Stimulated activated naive CD8-positive, alpha-beta T cell treated with anti-CD3 and anti-CD28 coated beads, Interleukin-15, Interleukin-2, amounts not matched to agents 100 U/mL and 50 U/mL, for 24 hours (primary cell): Measurements from ENCODE around the gene OR2L8.

Experiments used
- ATAC-seq: fragments of 150-1000 bp; cut with Tn5 transposase; one replicate; pipeline ENCODE4 v1.10.0; 2021
- DNase-seq: peaks from one replicate; pipeline ENCODE4 v3.0.0; 2021

The OR2L8 gene

DNA sequence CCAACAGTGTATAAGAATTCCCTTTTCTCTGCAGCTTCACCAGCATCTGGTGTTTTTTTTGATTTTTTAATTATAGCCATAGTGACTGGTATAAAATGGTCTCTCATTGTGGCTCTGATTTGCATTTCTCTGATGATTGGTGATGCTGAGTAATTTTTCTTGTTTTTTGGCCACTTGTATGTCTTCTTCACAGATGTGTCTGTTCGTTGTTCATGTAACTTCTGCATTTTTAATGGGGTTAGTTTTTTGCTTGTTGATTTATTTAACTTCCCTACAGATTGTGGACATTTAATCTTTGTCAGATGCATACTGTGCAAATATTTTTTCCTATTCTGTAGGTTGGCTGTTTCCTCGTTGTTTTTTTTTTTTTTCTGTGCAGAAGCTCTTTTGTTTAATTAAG lies 44.3 kb downstream of the OR2L8 start:
- no peak for DNase-seq
- no peak for ATAC-seq

DNA sequence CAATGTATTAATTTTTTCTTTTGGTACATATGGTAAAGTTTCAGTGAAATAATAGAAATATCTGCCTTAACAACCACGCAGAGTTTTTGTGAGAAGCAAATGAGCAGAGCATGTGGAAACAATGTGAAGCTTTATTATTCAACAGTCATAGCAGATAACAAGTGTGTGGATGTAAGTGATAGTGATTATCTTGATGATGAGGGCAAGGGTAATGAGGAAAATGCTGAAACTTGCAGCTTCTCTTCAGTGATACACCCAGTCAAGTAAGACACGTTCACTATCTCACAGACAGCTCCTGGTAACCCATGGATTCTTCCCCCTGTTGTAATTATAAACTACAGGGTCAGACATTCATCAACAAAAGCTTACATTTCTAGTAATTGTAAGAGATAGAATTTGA lies 50.2 kb downstream of the OR2L8 start:
- no peak for ATAC-seq
- DNase-seq, result no peak
